ENCODE data around the gene PSMD3.

PSMD3 gene

GRCh38 chr17:39955726-39956225 is 24.8 kb upstream of the PSMD3 start:
- in situ Hi-C loops (cut with MboI; ENCODE audit: low sequenced_read_pairs): no loop called here

GRCh38 chr17:39960524-39961041 is 20.0 kb upstream of the PSMD3 start:
- in situ Hi-C loops (cut with MboI; ENCODE audit: low sequenced_read_pairs): no loop called here

- in situ Hi-C loops (cut with MboI; ENCODE audit: low sequenced_read_pairs): no loop called here
These were observed 17.9 kb upstream of the PSMD3 start, which contains the start of gene GSDMA for GRCh38 chr17:39962642-39963220. GSDMA (plus strand) TSS chr17:39963004; CDS start chr17:39965688, 2,684 bp downstream.

GRCh38 chr17:39963829-39964228 is 16.8 kb upstream of the PSMD3 start:
- in situ Hi-C loops (cut with MboI; ENCODE audit: low sequenced_read_pairs): no loop called here

DNA sequence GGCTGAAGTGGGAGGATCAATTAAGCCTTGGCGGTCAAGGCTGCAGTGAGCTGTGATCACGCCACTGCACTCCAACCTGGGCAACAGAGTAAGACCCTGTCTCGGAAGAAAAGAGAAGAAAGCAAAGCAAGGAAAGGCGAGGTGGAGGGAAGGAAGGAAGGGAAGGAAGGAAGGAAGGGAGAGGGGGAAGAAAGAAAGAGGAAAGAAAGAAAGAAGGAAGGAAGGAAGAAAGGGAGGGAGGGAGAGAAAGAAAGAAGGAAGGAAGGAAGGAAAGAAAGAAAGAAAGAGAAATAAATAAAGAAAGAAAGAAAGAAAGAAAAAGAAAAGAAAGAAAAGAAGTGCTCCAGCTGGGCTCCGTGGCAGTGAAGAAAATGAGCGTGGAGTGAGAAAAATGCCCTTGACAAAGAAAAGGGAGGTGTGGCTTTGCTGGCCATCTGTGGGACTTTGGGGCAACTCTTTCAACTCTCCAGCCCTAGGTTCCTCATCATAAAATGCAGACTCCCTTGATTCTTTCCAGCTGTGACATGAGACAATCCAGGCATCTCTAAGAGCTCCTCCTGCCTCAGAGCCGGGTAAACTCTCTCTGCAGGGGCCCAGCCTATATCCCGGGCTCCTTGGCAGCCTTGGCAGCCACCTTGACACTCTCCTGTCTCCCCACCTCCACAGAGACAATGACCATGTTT is 15.4 kb upstream of the PSMD3 start:
- in situ Hi-C loops (cut with MboI; ENCODE audit: low sequenced_read_pairs): no loop called here

DNA sequence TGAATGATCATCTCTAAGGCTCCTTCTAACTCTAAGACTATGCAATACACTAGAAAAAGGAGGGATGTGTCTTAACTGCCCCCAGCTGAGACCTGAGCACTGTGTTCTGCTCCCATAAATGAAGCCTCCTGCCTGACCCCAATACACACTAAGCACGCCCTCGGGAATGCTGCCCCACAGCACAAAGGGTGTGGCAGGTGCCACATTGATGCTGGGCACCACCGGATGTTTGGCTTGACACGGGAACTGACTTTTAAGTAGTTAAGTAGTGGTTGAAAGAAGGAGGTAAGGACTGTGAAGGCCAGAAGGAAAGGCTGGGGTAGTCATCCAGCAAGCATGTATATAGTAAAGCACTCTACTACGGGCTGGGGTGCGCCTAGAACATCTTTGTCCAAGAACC is 13.8 kb upstream of the PSMD3 start:
- in situ Hi-C loops (cut with MboI; ENCODE audit: low sequenced_read_pairs): no loop called here

GRCh38 chr17:39968761-39969160 is 11.8 kb upstream of the PSMD3 start:
- in situ Hi-C loops (cut with MboI; ENCODE audit: low sequenced_read_pairs): no loop called here

- in situ Hi-C loops (cut with MboI; ENCODE audit: low sequenced_read_pairs): no loop called here
These were observed 11.2 kb upstream of the PSMD3 start for GRCh38 chr17:39969375-39969774.

DNA sequence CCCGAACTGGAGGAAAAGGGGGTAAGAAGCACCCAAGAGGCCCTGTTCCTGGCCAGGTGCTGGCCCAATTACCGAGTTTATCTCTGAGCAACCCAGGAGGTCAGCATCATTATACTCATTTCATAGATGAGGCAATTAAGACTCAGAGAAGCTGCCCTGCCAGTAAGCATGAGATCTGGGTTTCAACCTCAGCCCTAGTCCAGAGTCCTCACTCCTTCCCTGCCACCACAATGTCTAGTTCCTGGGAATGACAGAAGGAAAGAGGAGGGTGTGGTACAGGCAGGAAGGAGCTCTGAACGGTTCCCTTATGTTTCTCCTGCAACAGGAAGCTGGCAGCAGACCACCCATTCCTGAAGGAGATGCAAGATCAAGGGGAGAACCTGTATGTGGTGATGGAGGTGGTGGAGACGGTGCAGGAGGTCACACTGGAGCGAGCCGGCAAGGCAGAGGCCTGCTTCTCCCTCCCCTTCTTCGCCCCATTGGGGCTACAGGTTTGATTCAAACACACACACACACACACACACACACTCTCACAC is 10.4 kb upstream of the PSMD3 start:
- in situ Hi-C loops (cut with MboI; ENCODE audit: low sequenced_read_pairs): no loop called here

GRCh38 chr17:39971076-39971603 is 9.5 kb upstream of the PSMD3 start:
- in situ Hi-C loops (cut with MboI; ENCODE audit: low sequenced_read_pairs): no loop called here

GRCh38 chr17:39972271-39972670 is 8.3 kb upstream of the PSMD3 start:
- in situ Hi-C loops (cut with MboI; ENCODE audit: low sequenced_read_pairs): no loop called here

DNA sequence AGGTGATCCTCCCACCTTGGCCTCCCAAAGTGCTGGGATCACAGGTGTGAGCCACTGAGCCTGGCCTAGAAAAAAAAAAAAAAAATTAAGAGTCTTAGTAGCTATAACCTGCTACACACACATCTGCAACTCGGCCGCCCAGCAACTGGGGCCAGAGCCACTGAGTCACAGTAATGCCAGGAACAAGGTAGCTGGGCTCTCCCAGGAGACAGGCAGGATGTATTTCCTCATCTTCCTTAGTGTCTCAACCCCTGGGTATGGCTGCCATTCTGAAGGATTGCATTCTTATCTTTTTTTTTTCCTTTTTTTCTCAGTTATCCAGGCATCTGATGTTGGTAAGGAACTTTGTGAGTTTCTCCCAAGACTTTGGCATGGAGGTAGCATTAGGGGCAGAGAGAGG is 7.1 kb upstream of the PSMD3 start:
- in situ Hi-C loops (cut with MboI; ENCODE audit: low sequenced_read_pairs): no loop called here

- in situ Hi-C loops (cut with MboI; ENCODE audit: low sequenced_read_pairs): no loop called here
These were observed 6.2 kb upstream of the PSMD3 start for GRCh38 chr17:39974433-39974832.

DNA sequence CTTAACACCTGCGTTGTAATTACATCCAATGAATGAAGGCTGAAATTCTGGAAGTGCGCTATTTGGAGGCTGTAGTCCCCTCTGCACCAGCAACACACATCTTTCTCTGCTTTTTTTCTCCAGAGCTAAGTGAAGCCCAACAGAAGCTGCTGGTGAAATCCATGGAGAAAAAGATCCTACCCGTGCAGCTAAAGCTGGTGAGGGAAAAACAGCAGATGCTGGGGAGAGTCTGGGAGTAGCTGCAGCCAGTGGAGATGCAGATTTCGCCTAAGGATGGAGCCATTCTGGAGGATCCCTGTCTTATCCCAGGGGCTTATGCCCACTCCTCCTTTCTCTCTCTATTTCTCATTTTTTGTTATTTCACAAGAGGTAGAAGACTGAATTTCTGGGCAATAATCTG is 4.8 kb upstream of the PSMD3 start:
- in situ Hi-C loops (cut with MboI; ENCODE audit: low sequenced_read_pairs): no loop called here

GRCh38 chr17:39979016-39979670 is 1.5 kb upstream of the PSMD3 start:
- in situ Hi-C loops (cut with MboI; ENCODE audit: low sequenced_read_pairs): no loop called here

DNA sequence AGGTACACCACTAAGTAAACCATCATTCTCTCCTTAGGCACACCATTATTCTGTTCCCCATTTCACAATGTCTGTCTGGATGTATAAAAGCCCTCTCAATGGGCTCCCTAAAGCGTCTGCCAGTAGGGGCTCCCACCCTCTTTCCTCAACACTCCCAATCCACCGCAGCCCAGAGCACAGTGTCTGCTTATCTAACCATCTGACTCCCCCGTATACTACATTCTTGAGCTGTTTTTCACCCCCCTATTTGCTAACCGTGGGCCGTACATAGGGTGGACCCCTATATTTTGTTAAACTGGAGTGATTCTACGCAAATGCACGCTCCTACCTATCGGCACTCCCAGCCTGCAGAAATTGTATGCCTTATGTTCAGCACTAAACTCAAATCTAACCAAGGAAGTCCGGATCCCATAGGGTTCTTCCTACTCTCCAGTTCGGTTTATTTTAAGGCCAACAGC is 685 bp upstream of the PSMD3 start:
- in situ Hi-C loops (cut with MboI; ENCODE audit: low sequenced_read_pairs): no loop called here

DNA sequence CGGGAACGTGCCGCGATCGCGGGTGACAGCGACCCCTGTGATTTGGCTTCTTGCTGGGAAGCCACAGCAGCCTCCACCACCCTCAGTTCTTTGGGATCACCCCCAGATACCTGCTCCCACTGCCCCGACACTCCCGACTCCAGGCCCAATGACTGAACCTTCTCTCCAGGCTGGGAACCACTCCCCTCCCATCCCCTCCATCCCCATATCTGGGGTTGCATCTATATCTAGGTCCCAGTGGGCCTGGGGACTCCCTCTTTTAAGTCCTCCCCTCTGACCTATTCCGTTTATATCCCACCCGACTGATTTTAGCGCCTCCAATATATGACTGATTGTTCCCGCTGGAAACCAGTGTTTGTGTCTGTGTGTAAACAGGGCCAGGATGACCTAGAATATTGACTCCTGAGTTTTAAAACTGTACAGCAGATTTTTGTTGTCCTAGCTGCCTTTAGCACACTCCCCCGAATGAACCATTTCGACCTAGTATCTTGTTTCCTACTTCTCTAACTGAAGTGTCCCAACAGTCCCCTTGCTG is 667 bp downstream of the PSMD3 start:
- in situ Hi-C loops (cut with MboI; ENCODE audit: low sequenced_read_pairs): no loop called here

DNA sequence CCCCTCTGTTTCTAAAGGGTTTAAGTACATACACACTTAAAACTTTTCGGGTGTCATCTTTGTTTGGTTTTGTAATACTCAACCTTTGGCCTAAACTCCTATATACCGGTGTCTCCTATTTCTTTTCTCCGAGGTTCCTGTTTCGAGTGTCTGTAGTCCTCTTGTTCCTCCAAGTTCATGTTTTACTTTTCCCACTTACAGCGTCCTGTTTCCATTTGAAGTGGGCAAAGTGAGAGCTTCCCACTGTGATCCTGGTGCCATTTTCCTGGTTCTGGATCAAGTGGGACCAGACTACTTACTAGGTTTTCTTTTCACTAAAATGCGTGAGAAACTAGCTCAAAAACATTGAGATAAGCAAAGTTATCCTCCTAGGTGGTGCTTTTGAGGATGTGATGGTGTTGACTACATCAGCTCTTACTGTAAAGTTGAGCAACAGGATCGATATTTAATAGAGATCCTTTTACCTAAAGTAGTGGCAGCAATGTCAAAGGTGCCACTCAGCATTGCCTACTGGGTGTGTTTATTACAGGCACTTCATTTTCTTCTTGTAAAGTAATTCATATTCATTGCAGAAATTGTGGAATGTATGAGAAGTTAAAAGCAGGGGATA is 1.3 kb downstream of the PSMD3 start:
- in situ Hi-C loops (cut with MboI; ENCODE audit: low sequenced_read_pairs): no loop called here

DNA sequence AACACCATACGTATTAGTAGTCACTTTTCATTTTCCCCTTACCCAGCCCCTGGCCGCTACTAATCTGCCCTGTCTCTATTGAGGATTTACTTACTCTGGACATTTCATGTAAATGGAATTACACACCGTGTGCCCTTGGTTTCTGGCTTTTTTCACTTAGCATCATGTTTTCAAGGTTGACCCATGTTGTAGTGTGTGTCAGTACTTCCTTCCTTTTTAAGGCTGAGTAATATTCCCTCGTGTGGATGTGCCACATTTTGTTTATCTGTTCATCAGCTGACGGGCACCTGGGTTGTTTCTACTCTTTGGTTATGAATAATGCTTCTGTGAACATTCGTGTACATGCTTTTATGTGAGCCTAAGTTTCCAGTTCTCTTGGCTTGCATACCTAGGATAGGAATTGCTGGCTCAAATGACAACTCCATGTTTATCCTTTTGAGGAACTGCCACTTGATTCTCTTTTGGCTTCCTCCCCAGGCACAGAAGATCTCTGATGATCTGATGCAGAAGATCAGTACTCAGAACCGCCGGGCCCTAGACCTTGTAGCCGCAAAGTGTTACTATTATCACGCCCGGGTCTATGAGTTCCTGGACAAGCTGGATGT is 7.7 kb downstream of the PSMD3 start:
- in situ Hi-C loops (cut with MboI; ENCODE audit: low sequenced_read_pairs): no loop called here

DNA sequence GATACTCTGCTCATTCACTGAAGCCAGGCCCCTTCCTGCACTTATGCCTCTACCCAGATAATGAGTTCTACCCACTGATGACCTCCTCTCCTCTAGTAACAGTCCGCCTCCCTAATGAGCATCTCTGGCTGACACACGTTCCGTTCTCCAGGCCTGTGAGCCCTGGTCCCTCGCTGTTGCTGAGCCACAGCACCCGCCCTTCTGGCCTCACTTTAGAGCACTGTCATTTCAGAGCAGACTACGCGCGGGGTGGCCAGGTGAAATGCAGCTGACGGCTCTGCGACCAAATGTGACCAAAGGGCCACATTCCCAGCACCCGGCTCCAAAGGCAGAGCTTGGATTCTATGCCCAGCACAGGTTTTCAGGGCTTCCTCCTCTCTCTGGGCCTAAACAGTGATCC is 13.8 kb downstream of the PSMD3 start:
- in situ Hi-C loops (cut with MboI; ENCODE audit: low sequenced_read_pairs): no loop called here
